22Rv1 (cell line): ENCODE data around the gene SLC9C2.
A peak's percentile ranks its signal among the peaks of the same experiment; 100 is the strongest.

Experiments used
- H3K27ac ChIP-seq: fragments of 450-650 bp; 2 replicates; pipeline ENCODE4 v1.5.1; 2017
- ZFX ChIP-seq: fragments of 450-650 bp; IDR thresholded peaks from 2 replicates; pipeline ENCODE4 v1.6.1; 2017; ENCODE audit warnings: antibody characterized with exemption, borderline replicate concordance
- TF ChIP-seq, protein P1 (sequence below): fragments of 450-650 bp; IDR thresholded peaks from 2 replicates; pipeline ENCODE4 v1.5.1; 2017; ENCODE audit warnings: mild to moderate bottlenecking

SLC9C2 gene

DNA sequence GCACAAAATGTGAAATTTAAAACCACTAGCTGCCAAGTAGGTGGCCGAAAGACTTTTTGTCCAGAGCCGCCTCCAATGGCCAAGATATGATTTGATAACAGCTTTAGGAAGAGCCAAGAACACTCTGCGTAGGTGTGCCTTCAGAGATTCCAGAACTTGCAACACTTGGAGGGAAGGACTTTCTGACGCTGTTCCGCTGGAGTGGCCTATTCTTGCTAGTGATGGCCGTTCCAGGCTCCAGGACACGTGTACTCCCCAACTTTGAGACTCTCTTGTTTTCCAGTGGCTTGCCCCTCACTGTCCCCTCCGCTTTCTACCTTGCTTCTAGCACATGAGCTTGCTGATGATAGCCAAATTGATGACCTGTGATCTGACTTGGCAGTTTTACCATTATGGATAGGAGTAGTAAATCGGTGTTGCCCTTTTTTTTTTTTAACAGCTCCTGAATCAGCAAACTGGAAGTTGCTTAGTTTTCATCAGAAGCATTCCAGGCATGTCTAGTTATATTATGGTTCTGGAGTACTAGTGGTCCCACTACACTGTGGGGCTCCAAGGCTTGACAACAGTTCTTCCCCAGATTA, 124.7 kb downstream of the SLC9C2 start:
- peak overlapping the region; percentile 88 for H3K27ac ChIP-seq
- no peak for TF ChIP-seq ZFX
- TF ChIP-seq, protein P1, sequence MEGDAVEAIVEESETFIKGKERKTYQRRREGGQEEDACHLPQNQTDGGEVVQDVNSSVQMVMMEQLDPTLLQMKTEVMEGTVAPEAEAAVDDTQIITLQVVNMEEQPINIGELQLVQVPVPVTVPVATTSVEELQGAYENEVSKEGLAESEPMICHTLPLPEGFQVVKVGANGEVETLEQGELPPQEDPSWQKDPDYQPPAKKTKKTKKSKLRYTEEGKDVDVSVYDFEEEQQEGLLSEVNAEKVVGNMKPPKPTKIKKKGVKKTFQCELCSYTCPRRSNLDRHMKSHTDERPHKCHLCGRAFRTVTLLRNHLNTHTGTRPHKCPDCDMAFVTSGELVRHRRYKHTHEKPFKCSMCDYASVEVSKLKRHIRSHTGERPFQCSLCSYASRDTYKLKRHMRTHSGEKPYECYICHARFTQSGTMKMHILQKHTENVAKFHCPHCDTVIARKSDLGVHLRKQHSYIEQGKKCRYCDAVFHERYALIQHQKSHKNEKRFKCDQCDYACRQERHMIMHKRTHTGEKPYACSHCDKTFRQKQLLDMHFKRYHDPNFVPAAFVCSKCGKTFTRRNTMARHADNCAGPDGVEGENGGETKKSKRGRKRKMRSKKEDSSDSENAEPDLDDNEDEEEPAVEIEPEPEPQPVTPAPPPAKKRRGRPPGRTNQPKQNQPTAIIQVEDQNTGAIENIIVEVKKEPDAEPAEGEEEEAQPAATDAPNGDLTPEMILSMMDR: no peak

DNA sequence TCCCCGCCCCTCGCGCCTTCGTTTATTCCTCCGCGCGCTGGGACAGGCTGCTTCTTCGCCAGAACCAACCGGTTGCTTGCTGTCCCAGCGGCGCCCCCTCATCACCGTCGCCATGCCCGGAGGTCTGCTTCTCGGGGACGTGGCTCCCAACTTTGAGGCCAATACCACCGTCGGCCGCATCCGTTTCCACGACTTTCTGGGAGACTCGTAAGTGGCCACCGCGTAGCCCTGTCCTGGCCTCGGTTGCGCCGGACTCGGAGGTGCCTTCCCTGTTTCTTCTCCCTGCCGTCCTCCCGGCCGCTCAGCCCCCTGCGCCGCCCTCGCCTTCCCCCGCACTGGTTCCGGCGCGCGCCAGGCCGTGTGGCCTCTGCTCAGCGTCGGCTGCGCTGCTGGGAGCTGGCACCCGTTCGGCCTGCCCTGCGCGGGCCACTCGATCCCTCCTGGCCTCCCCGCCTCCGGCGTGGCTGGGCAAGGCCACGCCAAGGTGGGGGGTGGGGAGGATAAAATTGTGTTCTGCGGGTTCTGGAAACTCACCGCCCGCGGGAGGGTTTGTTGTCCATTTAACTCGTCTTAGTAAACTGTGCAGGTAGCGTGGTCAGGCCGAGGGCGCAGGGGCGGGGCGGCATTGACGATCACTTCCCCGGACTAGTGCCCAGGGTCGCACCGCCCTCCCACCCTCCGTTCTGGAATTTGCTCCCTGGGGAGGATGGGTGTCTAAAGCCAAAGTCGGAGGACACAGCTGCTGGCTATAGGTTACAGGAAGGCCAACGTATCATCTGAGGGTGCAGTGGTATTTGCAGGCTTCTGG, 125.4 kb downstream of the SLC9C2 start, which contains the start of gene PRDX6:
PRDX6 (plus strand) TSS at position 50 of the 808 bp plus-strand sequence; CDS start at position 113, 63 bp downstream.
- peak within 1 kb of the TSS; percentile 88 for H3K27ac ChIP-seq
- TF ChIP-seq, protein P1: no peak
- no peak for TF ChIP-seq ZFX

DNA sequence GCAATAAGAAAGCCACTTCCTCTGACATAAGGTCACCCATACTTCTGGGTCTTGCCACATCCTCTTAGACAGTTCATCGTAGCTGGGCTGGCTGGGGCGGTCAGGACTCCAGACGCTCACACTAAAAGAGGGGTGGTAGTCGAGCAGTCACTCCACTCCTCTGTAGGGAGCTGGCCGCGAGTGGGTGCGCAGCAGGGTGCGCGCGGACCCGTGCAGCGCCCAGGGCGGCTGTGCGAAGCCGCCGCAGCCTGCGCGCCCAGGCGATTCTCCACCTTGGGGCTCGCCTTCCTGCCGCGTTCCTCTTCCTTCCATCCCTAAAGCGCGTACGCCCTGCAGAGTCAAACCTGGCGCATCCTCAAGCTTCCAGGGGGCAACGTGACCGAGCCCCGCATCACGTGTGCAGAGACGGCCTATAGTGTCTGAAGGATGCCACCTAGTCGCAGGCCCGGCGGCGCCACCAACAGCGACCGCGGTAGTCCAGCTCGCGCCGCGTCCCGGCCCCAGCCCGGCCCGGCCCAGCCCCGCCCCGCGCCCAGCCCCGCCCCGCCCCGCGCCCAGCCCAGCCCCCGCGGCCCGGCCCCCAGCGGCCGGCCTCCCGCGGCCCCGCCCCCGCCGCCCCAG, 126.1 kb downstream of the SLC9C2 start:
- peak overlapping the region; percentile 88 for H3K27ac ChIP-seq
- TF ChIP-seq, protein P1: 0 out of 2 replicates have a peak, but pooled peaks have one; percentile 6
- TF ChIP-seq ZFX: no peak

DNA sequence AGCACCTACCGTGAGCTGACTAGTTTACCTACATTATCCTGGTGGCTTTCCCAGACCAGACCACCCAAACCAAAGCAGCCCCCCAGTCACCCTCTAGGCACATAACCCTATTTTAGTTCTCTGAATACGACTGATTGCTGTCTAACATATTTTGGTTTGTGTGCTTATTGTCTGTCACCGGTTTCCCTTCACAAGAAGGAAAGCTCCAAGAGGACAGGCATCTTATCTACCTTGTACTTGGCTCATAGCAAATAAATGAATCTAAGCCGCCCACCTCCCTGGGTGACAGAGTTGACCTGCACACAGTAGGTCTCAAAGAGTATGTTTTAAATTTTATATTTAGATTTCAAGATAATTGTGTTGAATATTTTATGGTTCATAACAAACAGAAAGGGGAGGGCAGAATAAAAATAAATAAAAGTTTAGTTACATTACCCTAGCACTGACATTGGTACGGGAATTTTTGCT, 126.6 kb downstream of the SLC9C2 start:
- TF ChIP-seq, protein P1: no peak
- TF ChIP-seq ZFX: no peak
- peak overlapping the region; percentile 88 for H3K27ac ChIP-seq

DNA sequence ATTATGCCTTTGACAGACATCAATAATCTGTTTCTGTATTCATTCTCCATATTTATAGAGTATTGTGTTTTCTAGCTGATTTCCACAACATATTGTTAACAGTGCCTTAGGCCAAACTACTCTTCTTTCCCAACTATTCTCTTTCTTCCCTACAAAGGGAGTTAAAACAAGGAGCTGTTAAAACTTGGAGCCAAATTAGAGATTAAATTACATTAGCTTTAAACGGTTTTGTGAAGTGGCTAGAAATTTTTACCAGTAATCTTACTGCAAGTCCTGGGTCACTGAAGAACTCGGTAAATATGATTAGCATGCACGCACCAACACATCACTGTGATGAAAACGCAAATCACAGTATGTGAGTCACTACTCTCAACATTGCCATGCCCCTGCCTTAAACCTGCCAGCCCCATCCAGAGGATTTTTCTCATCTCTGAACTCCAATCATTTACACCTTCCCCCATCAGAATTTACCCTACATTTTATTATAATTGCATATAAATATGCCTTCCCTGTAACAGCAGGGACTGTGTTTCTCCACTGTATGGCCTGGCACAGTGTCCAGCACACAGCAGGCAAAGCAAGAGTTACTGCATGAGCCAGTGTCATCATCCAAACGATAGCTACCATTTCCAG, 127.2 kb downstream of the SLC9C2 start:
- H3K27ac ChIP-seq: peak overlapping the region; percentile 88
- TF ChIP-seq, protein P1: no peak
- TF ChIP-seq ZFX: no peak

DNA sequence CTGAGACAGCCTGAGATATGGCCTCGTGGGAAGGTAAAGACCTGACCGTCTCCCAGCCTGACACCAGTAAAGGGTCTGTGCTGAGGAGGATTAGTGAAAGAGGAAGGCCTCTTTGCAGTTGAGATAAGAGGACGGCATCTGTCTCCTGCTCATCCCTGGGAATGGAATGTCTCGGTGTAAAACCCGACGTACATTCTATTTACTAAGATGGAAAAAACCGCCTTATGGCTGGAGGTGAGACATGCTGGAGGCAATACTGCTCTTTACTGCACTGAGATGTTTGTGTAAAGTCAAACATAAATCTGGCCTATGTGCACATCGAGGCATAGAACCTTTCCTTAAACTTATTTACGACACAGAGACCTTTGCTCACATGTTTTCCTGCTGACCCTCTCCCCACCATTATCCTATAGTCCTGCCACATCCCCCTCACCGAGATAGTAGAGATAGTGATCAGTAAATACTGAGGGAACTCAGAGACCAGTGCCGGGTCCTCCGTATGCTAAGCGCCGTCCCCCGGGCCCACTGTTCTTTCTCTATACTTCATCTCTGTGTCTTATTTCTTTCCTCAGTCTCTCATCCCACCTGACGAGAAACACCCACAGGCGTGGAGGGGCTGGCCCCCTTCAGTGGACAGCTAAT, 128.0 kb downstream of the SLC9C2 start:
- peak overlapping the region; percentile 88 for H3K27ac ChIP-seq
